IMR-90 (cell line): ENCODE data around the gene RNF4.

Experiments
- BHLHE40 ChIP-seq: fragments of 150-350 bp; IDR thresholded peaks from 2 replicates; pipeline ENCODE4 v1.6.1; 2016; ENCODE audit warnings: mild to moderate bottlenecking, low read depth, low read length
- CEBPB ChIP-seq: IDR thresholded peaks from 2 replicates; pipeline ENCODE4 v1.6.1; 2012; ENCODE audit warnings: low read depth, low read length, improper control_type of control experiment
- FOS ChIP-seq: fragments of 150-350 bp; IDR thresholded peaks from 2 replicates; pipeline ENCODE4 v1.6.1; 2016; ENCODE audit warnings: low read depth, low read length
- MAFK ChIP-seq: IDR thresholded peaks from 2 replicates; pipeline ENCODE4 v1.6.1; 2012; ENCODE audit warnings: low read depth, low read length, improper control_type of control experiment
- MXI1 ChIP-seq: IDR thresholded peaks from 2 replicates; pipeline ENCODE4 v1.6.1; 2012; ENCODE audit warnings: low read depth, mild to moderate bottlenecking, low read length, moderate library complexity, borderline replicate concordance
- NFE2L2 ChIP-seq: fragments of 150-350 bp; IDR thresholded peaks from 2 replicates; pipeline ENCODE4 v1.6.1; 2016; ENCODE audit warnings: low read depth, mild to moderate bottlenecking, low read length
- POLR2A ChIP-seq: IDR thresholded peaks from 2 replicates; pipeline ENCODE4 v1.6.1; 2012; ENCODE audit warnings: mild to moderate bottlenecking, low read depth, low read length
- RAD21 ChIP-seq: IDR thresholded peaks from 2 replicates; pipeline ENCODE4 v1.6.1; 2012; ENCODE audit warnings: low read length, improper control_type of control experiment
- RCOR1 ChIP-seq: IDR thresholded peaks from 2 replicates; pipeline ENCODE4 v1.6.1; 2012; ENCODE audit warnings: mild to moderate bottlenecking, low read length, improper control_type of control experiment; ENCODE audit not compliant: insufficient replicate concordance
- TF ChIP-seq, protein P1 (sequence below): conservative IDR thresholded peaks from 2 replicates; pipeline ENCODE4 v1.5.1; 2012; ENCODE audit warnings: mild to moderate bottlenecking, low read depth, low read length, improper control_type of control experiment
- TF ChIP-seq, protein P2 (sequence below): fragments of 150-350 bp; IDR thresholded peaks from 2 replicates; pipeline ENCODE4 v1.6.1; 2016; ENCODE audit warnings: low read depth, mild to moderate bottlenecking, low read length, moderate library complexity, borderline replicate concordance

DNA sequence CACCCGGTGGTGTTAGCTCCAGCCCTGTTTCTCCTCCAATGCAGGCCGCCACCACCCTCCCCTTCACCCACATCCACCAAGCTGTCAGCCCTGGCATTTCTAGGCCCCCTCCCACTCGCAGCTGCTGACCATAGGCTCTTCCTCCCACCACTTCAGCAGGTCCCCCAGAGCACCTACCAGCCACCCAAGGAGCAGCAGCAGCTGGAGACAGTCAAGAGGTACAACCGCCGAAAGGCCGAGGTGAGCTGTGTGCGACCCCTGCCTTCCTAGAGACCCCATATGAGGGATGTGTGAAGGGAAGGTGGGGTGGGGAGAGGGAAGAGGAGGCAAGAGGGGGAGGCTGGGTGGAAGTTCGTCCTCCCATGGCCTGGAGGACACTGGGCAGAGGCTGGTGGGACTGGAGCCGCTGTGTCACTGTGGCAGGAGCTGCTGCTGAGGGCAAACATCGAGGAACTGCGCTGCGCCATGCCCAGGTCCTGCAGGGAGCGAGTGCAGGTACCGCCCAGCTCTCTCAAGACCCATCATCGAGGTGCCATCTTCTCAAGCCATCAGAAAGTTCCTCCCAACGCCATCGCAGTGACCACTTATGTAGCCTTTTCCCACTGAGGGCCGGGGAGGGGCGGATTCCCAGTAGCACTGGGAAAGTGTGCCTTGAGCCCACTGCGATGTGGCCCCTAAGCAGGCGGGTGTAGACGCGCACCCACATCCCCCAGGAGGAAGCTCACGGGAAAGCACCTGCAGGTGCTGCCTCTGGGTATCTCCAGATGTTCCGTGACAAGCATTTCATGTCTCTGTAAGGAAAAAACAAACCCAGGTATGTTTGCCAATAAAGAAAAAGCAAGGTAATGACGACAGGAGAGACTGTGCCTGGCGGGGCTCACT lies 19.2 kb upstream of the RNF4 start:
- TF ChIP-seq, protein P1, sequence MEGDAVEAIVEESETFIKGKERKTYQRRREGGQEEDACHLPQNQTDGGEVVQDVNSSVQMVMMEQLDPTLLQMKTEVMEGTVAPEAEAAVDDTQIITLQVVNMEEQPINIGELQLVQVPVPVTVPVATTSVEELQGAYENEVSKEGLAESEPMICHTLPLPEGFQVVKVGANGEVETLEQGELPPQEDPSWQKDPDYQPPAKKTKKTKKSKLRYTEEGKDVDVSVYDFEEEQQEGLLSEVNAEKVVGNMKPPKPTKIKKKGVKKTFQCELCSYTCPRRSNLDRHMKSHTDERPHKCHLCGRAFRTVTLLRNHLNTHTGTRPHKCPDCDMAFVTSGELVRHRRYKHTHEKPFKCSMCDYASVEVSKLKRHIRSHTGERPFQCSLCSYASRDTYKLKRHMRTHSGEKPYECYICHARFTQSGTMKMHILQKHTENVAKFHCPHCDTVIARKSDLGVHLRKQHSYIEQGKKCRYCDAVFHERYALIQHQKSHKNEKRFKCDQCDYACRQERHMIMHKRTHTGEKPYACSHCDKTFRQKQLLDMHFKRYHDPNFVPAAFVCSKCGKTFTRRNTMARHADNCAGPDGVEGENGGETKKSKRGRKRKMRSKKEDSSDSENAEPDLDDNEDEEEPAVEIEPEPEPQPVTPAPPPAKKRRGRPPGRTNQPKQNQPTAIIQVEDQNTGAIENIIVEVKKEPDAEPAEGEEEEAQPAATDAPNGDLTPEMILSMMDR, result no peak
- TF ChIP-seq FOS (no peak), POLR2A (no peak), CEBPB (no peak), MAFK (no peak), MXI1 (no peak), RAD21 (no peak), NFE2L2 (no peak), RCOR1 (no peak), BHLHE40 (no peak)
- TF ChIP-seq, protein P2, sequence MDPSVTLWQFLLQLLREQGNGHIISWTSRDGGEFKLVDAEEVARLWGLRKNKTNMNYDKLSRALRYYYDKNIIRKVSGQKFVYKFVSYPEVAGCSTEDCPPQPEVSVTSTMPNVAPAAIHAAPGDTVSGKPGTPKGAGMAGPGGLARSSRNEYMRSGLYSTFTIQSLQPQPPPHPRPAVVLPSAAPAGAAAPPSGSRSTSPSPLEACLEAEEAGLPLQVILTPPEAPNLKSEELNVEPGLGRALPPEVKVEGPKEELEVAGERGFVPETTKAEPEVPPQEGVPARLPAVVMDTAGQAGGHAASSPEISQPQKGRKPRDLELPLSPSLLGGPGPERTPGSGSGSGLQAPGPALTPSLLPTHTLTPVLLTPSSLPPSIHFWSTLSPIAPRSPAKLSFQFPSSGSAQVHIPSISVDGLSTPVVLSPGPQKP, result no peak
